ENCODE measurements around the gene NAV2.

NAV2 gene

GRCh38 chr11:19938866-19939265, 226.2 kb downstream of the NAV2 start:
- no peak for DNase-seq (ENCODE audit: low read depth)
- no peak for TF ChIP-seq CTCF (conservative IDR thresholded peaks at IDR 0.05; ENCODE audit: low read length)
- H3K4me3 ChIP-seq (ENCODE audit: low read length), result no peak overlapping the region

- TF ChIP-seq CTCF (conservative IDR thresholded peaks at IDR 0.05; ENCODE audit: low read length), result no peak
- DNase-seq (ENCODE audit: low read depth), result no peak
- no peak overlapping the region for H3K4me3 ChIP-seq (ENCODE audit: low read length)
Measured at GRCh38 chr11:19939415-19939929, 226.8 kb downstream of the NAV2 start.

GRCh38 chr11:19940831-19941230, 228.2 kb downstream of the NAV2 start:
- H3K4me3 ChIP-seq (ENCODE audit: low read length), result no peak overlapping the region
- TF ChIP-seq CTCF (conservative IDR thresholded peaks at IDR 0.05; ENCODE audit: low read length), result no peak
- no peak for DNase-seq (ENCODE audit: low read depth)

- no peak for TF ChIP-seq CTCF (conservative IDR thresholded peaks at IDR 0.05; ENCODE audit: low read length)
- no peak for DNase-seq (ENCODE audit: low read depth)
- no peak overlapping the region for H3K4me3 ChIP-seq (ENCODE audit: low read length)
Measured at GRCh38 chr11:19946681-19947080, 234.0 kb downstream of the NAV2 start.

- TF ChIP-seq CTCF (conservative IDR thresholded peaks at IDR 0.05; ENCODE audit: low read length), result no peak
- DNase-seq (ENCODE audit: low read depth), result no peak
- H3K4me3 ChIP-seq (ENCODE audit: low read length), result no peak overlapping the region
Measured at GRCh38 chr11:19947537-19948114, 235.0 kb downstream of the NAV2 start.

- TF ChIP-seq CTCF (conservative IDR thresholded peaks at IDR 0.05; ENCODE audit: low read length), result no peak
- DNase-seq (ENCODE audit: low read depth), result no peak
- no peak overlapping the region for H3K4me3 ChIP-seq (ENCODE audit: low read length)
Measured at GRCh38 chr11:19949606-19950005, 237.0 kb downstream of the NAV2 start.

GRCh38 chr11:19951558-19952115, 239.0 kb downstream of the NAV2 start:
- H3K4me3 ChIP-seq (ENCODE audit: low read length), result no peak overlapping the region
- peak; percentile 65 for TF ChIP-seq CTCF (conservative IDR thresholded peaks at IDR 0.05; ENCODE audit: low read length)
- DNase-seq (ENCODE audit: low read depth), result peak; percentile 54
